ENCODE data around the gene TATDN2.

GRCh38 chr3:10255835-10256234 is 7.6 kb downstream of the TATDN2 start:
- TF ChIP-seq ISL1 (CRISPR knock-in tag; IDR thresholded peaks at IDR 0.05) (no peak), ZFP30 (CRISPR knock-in tag; IDR thresholded peaks at IDR 0.05) (no peak), PATZ1 (CRISPR knock-in tag; IDR thresholded peaks at IDR 0.05; ENCODE audit: borderline replicate concordance) (no peak), ZNF8 (CRISPR knock-in tag; IDR thresholded peaks at IDR 0.05) (no peak), CSDC2 (CRISPR knock-in tag; IDR thresholded peaks at IDR 0.05) (no peak), ZC3H10 (CRISPR knock-in tag; IDR thresholded peaks at IDR 0.05) (no peak), SNAI2 (CRISPR knock-in tag; IDR thresholded peaks at IDR 0.05) (no peak), CREB5 (CRISPR knock-in tag; IDR thresholded peaks at IDR 0.05; ENCODE audit: low read depth) (no peak), ZNF565 (CRISPR knock-in tag; conservative IDR thresholded peaks at IDR 0.05; ENCODE audit: low read depth) (no peak), ZFP3 (CRISPR knock-in tag; IDR thresholded peaks at IDR 0.05) (no peak), ESRRG (CRISPR knock-in tag; IDR thresholded peaks at IDR 0.05) (no peak), TCF4 (CRISPR knock-in tag; IDR thresholded peaks at IDR 0.05; ENCODE audit: borderline replicate concordance) (no peak)

Data from SK-N-SH treated with all-trans-retinoic acid at 6 μM for 48 hours (cell line).